ENCODE results near the gene TXNRD1.

GRCh38 chr12:104348283-104348993, 132.9 kb downstream of the TXNRD1 start:
- TF ChIP-seq, protein P1, sequence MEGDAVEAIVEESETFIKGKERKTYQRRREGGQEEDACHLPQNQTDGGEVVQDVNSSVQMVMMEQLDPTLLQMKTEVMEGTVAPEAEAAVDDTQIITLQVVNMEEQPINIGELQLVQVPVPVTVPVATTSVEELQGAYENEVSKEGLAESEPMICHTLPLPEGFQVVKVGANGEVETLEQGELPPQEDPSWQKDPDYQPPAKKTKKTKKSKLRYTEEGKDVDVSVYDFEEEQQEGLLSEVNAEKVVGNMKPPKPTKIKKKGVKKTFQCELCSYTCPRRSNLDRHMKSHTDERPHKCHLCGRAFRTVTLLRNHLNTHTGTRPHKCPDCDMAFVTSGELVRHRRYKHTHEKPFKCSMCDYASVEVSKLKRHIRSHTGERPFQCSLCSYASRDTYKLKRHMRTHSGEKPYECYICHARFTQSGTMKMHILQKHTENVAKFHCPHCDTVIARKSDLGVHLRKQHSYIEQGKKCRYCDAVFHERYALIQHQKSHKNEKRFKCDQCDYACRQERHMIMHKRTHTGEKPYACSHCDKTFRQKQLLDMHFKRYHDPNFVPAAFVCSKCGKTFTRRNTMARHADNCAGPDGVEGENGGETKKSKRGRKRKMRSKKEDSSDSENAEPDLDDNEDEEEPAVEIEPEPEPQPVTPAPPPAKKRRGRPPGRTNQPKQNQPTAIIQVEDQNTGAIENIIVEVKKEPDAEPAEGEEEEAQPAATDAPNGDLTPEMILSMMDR (IDR thresholded peaks at IDR 0.05; ENCODE audit: low read depth, low read length, poor library complexity, severe bottlenecking): no peak
- TF ChIP-seq EZH2phosphoT487 (IDR thresholded peaks at IDR 0.05; ENCODE audit: borderline replicate concordance, low read length): no peak

Measured in DOHH2 (cell line).